B cell (primary cell): ENCODE measurements around the gene SSC4D. TPM values are rescaled to one million over a fixed set of nuclear protein-coding genes. Genes with fewer than 3 reads are reported as not detected.
"Not testable (repeated sequence)": the region's sequence is repeated elsewhere in the genome, so short reads cannot be mapped to it uniquely, and the experiment has no call there.

Experiments used
- ATAC-seq: fragments of 200-7000 bp; cut with Tn5 transposase; one replicate; pipeline ENCODE4 v1.10.0; 2021; ENCODE audit warnings: low read depth, mild to moderate bottlenecking, moderate number of reproducible peaks, moderate library complexity
- CTCF ChIA-PET: fragments of 350-600 bp; sonication (Branson Sonifier 250); formaldehyde crosslinking; loops from one replicate; lab custom pipeline; 2021; ENCODE audit warnings: antibody characterized with exemption, inconsistent platforms; lab: Charles Lee
- POLR2A ChIA-PET: fragments of 350-600 bp; sonication (Branson Sonifier 250); formaldehyde crosslinking; loops from one replicate; lab custom pipeline; 2021; ENCODE audit warnings: antibody characterized with exemption; lab: Charles Lee
- DNase-seq: peaks from one replicate; pipeline ENCODE4 v3.0.0; 2013
- H2AFZ ChIP-seq: 2 replicates; pipeline ENCODE4 v1.6.1; 2012; ENCODE audit warnings: mild to moderate bottlenecking, low read depth, low read length; ENCODE audit not compliant: insufficient read depth, poor library complexity, severe bottlenecking
- H3K27ac ChIP-seq, 2 donors: 1 replicate in 1 of 2; 2 replicates in 1 of 2; pipeline ENCODE4 v1.5.1; 2012 to 2013; ENCODE audit warnings: low read length in 2 of 2, mild to moderate bottlenecking in 2 of 2, moderate library complexity in 1 of 2
- H3K27me3 ChIP-seq, 4 experiments: fragments of 200-600 bp in 1 of 4; sonication (generic) in 1 of 4; replicated peaks in 1 of 4; 1 replicate in 2 of 4; 2 replicates in 2 of 4; pipeline versions ENCODE4 v1.6.1 to v1.7.0; 2013 to 2016; ENCODE audit warnings: low read length in 3 of 4, mild to moderate bottlenecking in 2 of 4, mixed read lengths in 1 of 4, moderate library complexity in 1 of 4; ENCODE audit not compliant: insufficient read depth in 4 of 4, control insufficient read depth in 3 of 4; ENCODE audit errors: control extremely low read depth in 1 of 4
- H3K36me3 ChIP-seq, 2 experiments: replicated peaks in 1 of 2; 1 replicate in 1 of 2; 2 replicates in 1 of 2; pipeline versions ENCODE4 v1.6.1 to v1.7.1; 2013; ENCODE audit warnings: low read length in 1 of 2; ENCODE audit not compliant: insufficient read depth in 2 of 2, control insufficient read depth in 1 of 2; ENCODE audit errors: control extremely low read depth in 1 of 2, extremely low read depth in 1 of 2
- H3K4me1 ChIP-seq, 2 donors: fragments of 200-600 bp in 1 of 2; sonication (generic) in 1 of 2; 1 replicate in 1 of 2; 2 replicates in 1 of 2; pipeline versions ENCODE4 v1.5.1 to v1.6.1; 2013 to 2017; ENCODE audit warnings: low read length in 2 of 2; ENCODE audit not compliant: control insufficient read depth in 2 of 2, insufficient read depth in 2 of 2
- H3K4me2 ChIP-seq: replicated peaks from 2 replicates; pipeline ENCODE3; 2012; ENCODE audit warnings: mild to moderate bottlenecking, low read depth, low read length; ENCODE audit not compliant: poor library complexity, severe bottlenecking
- H3K4me3 ChIP-seq, 5 experiments: fragments of 200-600 bp in 1 of 5; sonication (generic) in 1 of 5; 1 replicate in 3 of 5; 2 replicates in 2 of 5; pipeline versions ENCODE4 v1.5.1 to v1.7.0; 2011 to 2016; ENCODE audit warnings: low read length in 4 of 5, mild to moderate bottlenecking in 4 of 5, low read depth in 2 of 5, control low read depth in 1 of 5, moderate library complexity in 1 of 5; ENCODE audit not compliant: insufficient read depth in 1 of 5; ENCODE audit errors: control extremely low read depth in 1 of 5, extremely low read depth in 1 of 5
- H3K79me2 ChIP-seq: fragments of 200-600 bp; sonication (generic); one replicate; pipeline ENCODE4 v1.6.0; 2016; ENCODE audit warnings: low read length; ENCODE audit not compliant: control insufficient read depth, insufficient read depth
- H3K9ac ChIP-seq: fragments of 200-600 bp; sonication (generic); 2 replicates; pipeline ENCODE4 v1.6.1; 2017; ENCODE audit warnings: mild to moderate bottlenecking, low read length, moderate library complexity
- H3K9me3 ChIP-seq, 3 donors: one replicate each; pipeline versions ENCODE4 v1.6.1 to v1.7.1; 2013; ENCODE audit warnings: low read length in 2 of 3; ENCODE audit not compliant: control insufficient read depth in 2 of 3, insufficient read depth in 1 of 3; ENCODE audit errors: control extremely low read depth in 1 of 3
- H4K20me1 ChIP-seq: 2 replicates; pipeline ENCODE4 v1.6.0; 2012; ENCODE audit warnings: mild to moderate bottlenecking, low read length; ENCODE audit not compliant: insufficient read depth, control insufficient read depth, poor library complexity, severe bottlenecking
- H3K27ac Mint-ChIP-seq: one replicate; pipeline ENCODE4 v1.8.0; 2021; ENCODE audit warnings: mixed read lengths
- H3K27me3 Mint-ChIP-seq: one replicate; pipeline ENCODE4 v1.8.0; 2021; ENCODE audit warnings: mixed read lengths
- H3K4me1 Mint-ChIP-seq: one replicate; pipeline ENCODE4 v1.8.0; 2021; ENCODE audit warnings: mixed read lengths
- H3K4me3 Mint-ChIP-seq: one replicate; pipeline ENCODE4 v1.8.0; 2021; ENCODE audit warnings: mixed read lengths
- H3K9me3 Mint-ChIP-seq: one replicate; pipeline ENCODE4 v1.8.0; 2022; ENCODE audit warnings: mixed read lengths; ENCODE audit not compliant: insufficient read depth
- CTCF ChIP-seq: fragments of 200-600 bp; IDR thresholded peaks from one replicate; pipeline ENCODE4 v1.8.0; 2022; ENCODE audit warnings: antibody characterized with exemption, mild to moderate bottlenecking
- EZH2 ChIP-seq: IDR thresholded peaks from 2 replicates; pipeline ENCODE4 v1.6.1; 2012; ENCODE audit warnings: borderline replicate concordance, low read depth, mild to moderate bottlenecking, moderate library complexity, low read length; ENCODE audit not compliant: insufficient read depth, poor library complexity, severe bottlenecking
- WGBS: methylation state at CpG from one replicate; pipeline ENCODE4 v1.1.5; 2013; ENCODE audit warnings: missing lambda C conversion rate; ENCODE audit not compliant: insufficient coverage; 5-methylcytosine and 5-hydroxymethylcytosine counted together
- intact Hi-C: fragments of 100-400 bp; cut with micrococcal nuclease; formaldehyde crosslinking; loops from one replicate; pipeline ENCODE4 v1.10.0; 2022
- polyA plus RNA-seq: library from polyadenylated mRNA; depleted of rRNA; stranded (reverse); fragments of >200 nt; gene quantifications from 2 replicates; pipeline ENCODE4 v1.2.3, GENCODE V29; 2012
- total RNA-seq, 2 donors: library from RNA; stranded (reverse); fragments of 120-200 nt in 1 of 2; gene quantifications; 1 replicate in 1 of 2; 2 replicates in 1 of 2; pipeline versions ENCODE4 v1.2.3 to v1.2.4, GENCODE V29; 2013 to 2022

SSC4D gene
- total and polyA plus RNA-seq, 2 donors (not counting 1 experiment from before 2014, with no cell fraction given) = 0.16 TPM; not detected in 1

- ATAC-seq = no peak
- no peak for DNase-seq
- H3K9me3 ChIP-seq = no peaks in the 10 kb centered on the region
- TF ChIP-seq EZH2 = no peak
- TF ChIP-seq CTCF = no peak
- WGBS = 91% methylated on average over 6 of the region's 8 CpGs
- no peaks in the 10 kb centered on the region for H3K79me2 ChIP-seq
- Mint-ChIP-seq H3K27me3 (peaks cover 22% of the 10 kb centered on the region), H3K4me1 (peaks cover 10% of the 10 kb centered on the region), H3K9me3 (no peaks in the 10 kb centered on the region), H3K4me3 (no peak overlapping the region), H3K27ac (no peak overlapping the region)
- ChIA-PET POLR2A (no interaction called here), CTCF (no interaction called here)
- peaks cover 0 to 15% (median 1%) of the 10 kb centered on the region in 4 experiments for H3K27me3 ChIP-seq
- intact Hi-C loops = no loop called here
- no peak overlapping the region for H3K4me3 ChIP-seq
- H3K4me2 ChIP-seq = no peak overlapping the region
- H3K4me1 ChIP-seq = peaks cover 0 to 4% of the 10 kb centered on the region in 2 donors
- H2AFZ ChIP-seq = no peak overlapping the region
- no peak overlapping the region for H3K9ac ChIP-seq
- H3K36me3 ChIP-seq = no peaks in the 10 kb centered on the region
- H3K27ac ChIP-seq = no peak overlapping the region
- H4K20me1 ChIP-seq = no peaks in the 10 kb centered on the region
These were observed 41.3 kb downstream of the SSC4D start for GRCh38 chr7:76368190-76368589.

- no peak overlapping the region for H3K27ac Mint-ChIP-seq
- peaks cover 0 to 6% (median 0%) of the 10 kb centered on the region in 4 experiments for H3K27me3 ChIP-seq
- no peaks in the 10 kb centered on the region for H3K9me3 Mint-ChIP-seq
- H3K9ac ChIP-seq = no peak overlapping the region
- no peak for ATAC-seq
- no peaks in the 10 kb centered on the region for H3K9me3 ChIP-seq
- TF ChIP-seq CTCF (no peak), EZH2 (no peak)
- peaks cover 14% of the 10 kb centered on the region for H3K4me1 Mint-ChIP-seq
- ChIA-PET POLR2A (interaction anchor here (0.6 to 0.7 kb wide), 2 partner anchors 44 to 82 kb away, joined by 3 to 6 read pairs; no protein-coding TSS in a partner anchor), CTCF (interaction anchor here (0.7 to 1.2 kb wide), 2 partner anchors 45 to 186 kb away, joined by 3 to 5 read pairs; no protein-coding TSS in a partner anchor)
- 10% methylated on average over 4 of the region's 4 CpGs for WGBS
- no peak overlapping the region for H3K4me3 ChIP-seq
- H3K79me2 ChIP-seq = no peaks in the 10 kb centered on the region
- H3K36me3 ChIP-seq = no peaks in the 10 kb centered on the region
- no peak overlapping the region for H3K27ac ChIP-seq
- peaks cover 4 to 10% of the 10 kb centered on the region in 2 donors for H3K4me1 ChIP-seq
- peak overlapping the region; percentile 65 for H2AFZ ChIP-seq
- intact Hi-C loops = no loop called here
- no peak overlapping the region for H3K4me3 Mint-ChIP-seq
- H3K27me3 Mint-ChIP-seq = peaks cover 4% of the 10 kb centered on the region
- DNase-seq = no peak
- no peak overlapping the region for H3K4me2 ChIP-seq
- H4K20me1 ChIP-seq = no peaks in the 10 kb centered on the region
These were observed 45.3 kb downstream of the SSC4D start for GRCh38 chr7:76364198-76364584.

- POLR2A ChIA-PET, H3K27me3 ChIP-seq, H3K9ac ChIP-seq, H3K4me3 Mint-ChIP-seq, H3K9me3 ChIP-seq, H3K79me2 ChIP-seq, intact Hi-C loops, H3K9me3 Mint-ChIP-seq, H3K36me3 ChIP-seq, H3K4me2 ChIP-seq, H3K27ac Mint-ChIP-seq, DNase-seq, H3K4me3 ChIP-seq, H3K27ac ChIP-seq, H4K20me1 ChIP-seq, ATAC-seq, H3K4me1 ChIP-seq, H3K27me3 Mint-ChIP-seq, CTCF ChIA-PET: not testable (repeated sequence)
- peak overlapping the region; percentile 65 for H2AFZ ChIP-seq
- H3K4me1 Mint-ChIP-seq = peaks cover 14% of the 10 kb centered on the region
- WGBS = 64% methylated on average over 1 of the region's 3 CpGs
These were observed 45.7 kb downstream of the SSC4D start for GRCh38 chr7:76363754-76364153.
